Sigmoid colon (tissue), 4 donors: ENCODE results near the gene BRIX1.

ENCODE experiments used
- CTCF ChIP-seq, 4 experiments: fragments of 450-650 bp in 3 of 4; fragments of 200-600 bp in 1 of 4; IDR thresholded peaks; one replicate each; pipeline ENCODE4 v1.5.1; 2016 to 2019; ENCODE audit warnings: antibody characterized with exemption in 4 of 4, mild to moderate bottlenecking in 3 of 4, moderate library complexity in 2 of 4
- POLR2AphosphoS5 ChIP-seq, 4 donors: sonication (generic); formaldehyde crosslinking; IDR thresholded peaks; one replicate each; pipeline ENCODE4 v1.6.1; 2017; ENCODE audit warnings: antibody characterized with exemption in 4 of 4

- peak in 3 of 4 donors; percentile 6 to 57 (median 49) for TF ChIP-seq POLR2AphosphoS5 (IDR thresholded peaks at IDR 0.05)
- no peak for TF ChIP-seq CTCF (IDR thresholded peaks at IDR 0.05)
Measured at GRCh38 chr5:34929134-34929719, 13.7 kb downstream of the BRIX1 start, which contains the start of gene DNAJC21.
